GM18907 (cell line): ENCODE measurements around the gene CA10.
A peak's percentile ranks its signal among the peaks of the same experiment; 100 is the strongest.

Experiments
- ATAC-seq: cut with Tn5 transposase; IDR thresholded peaks from one replicate; pipeline ENCODE4 v1.9.1; 2021; ENCODE audit warnings: mild to moderate bottlenecking, moderate library complexity; ENCODE audit not compliant: unreplicated experiment

Gene CA10

GRCh38 chr17:51734976-51735375, 423.5 kb downstream of the CA10 start:
- no peak for ATAC-seq

- ATAC-seq: peak; percentile 65
Measured at GRCh38 chr17:51734462-51734861, 424.1 kb downstream of the CA10 start.

GRCh38 chr17:51733166-51733565, 425.3 kb downstream of the CA10 start:
- ATAC-seq: no peak

- ATAC-seq: no peak
Measured at GRCh38 chr17:51731941-51732722, 426.4 kb downstream of the CA10 start.

GRCh38 chr17:51730303-51731050, 428.0 kb downstream of the CA10 start:
- ATAC-seq: no peak

- no peak for ATAC-seq
Measured at GRCh38 chr17:51725185-51725584, 433.3 kb downstream of the CA10 start.

GRCh38 chr17:51724043-51724580, 434.4 kb downstream of the CA10 start:
- ATAC-seq: no peak

GRCh38 chr17:51722994-51723393, 435.5 kb downstream of the CA10 start:
- no peak for ATAC-seq

- no peak for ATAC-seq
Measured at GRCh38 chr17:51721730-51722129, 436.8 kb downstream of the CA10 start.

GRCh38 chr17:51720439-51720838, 438.1 kb downstream of the CA10 start:
- no peak for ATAC-seq

- no peak for ATAC-seq
Measured at GRCh38 chr17:51718983-51719382, 439.5 kb downstream of the CA10 start.

GRCh38 chr17:51711581-51711980, 446.9 kb downstream of the CA10 start:
- ATAC-seq: no peak

- ATAC-seq: no peak
Measured at GRCh38 chr17:51710634-51710979, 447.9 kb downstream of the CA10 start.

- no peak for ATAC-seq
Measured at GRCh38 chr17:51709694-51710633, 448.6 kb downstream of the CA10 start.

GRCh38 chr17:51707216-51707615, 451.3 kb downstream of the CA10 start:
- no peak for ATAC-seq

GRCh38 chr17:51706093-51706492, 452.4 kb downstream of the CA10 start:
- no peak for ATAC-seq

- ATAC-seq: no peak
Measured at GRCh38 chr17:51703361-51704341, 454.9 kb downstream of the CA10 start.

- no peak for ATAC-seq
Measured at GRCh38 chr17:51702963-51703360, 455.6 kb downstream of the CA10 start.

GRCh38 chr17:51701501-51701900, 457.0 kb downstream of the CA10 start:
- ATAC-seq: no peak
